HepG2 (cell line): Measurements from ENCODE around the gene SAMD4B. TPM values are rescaled to one million over a fixed set of nuclear protein-coding genes. Genes with fewer than 3 reads are reported as not detected.
A peak's percentile ranks its signal among the peaks of the same experiment; 100 is the strongest.

Source experiments
- MLLT10 ChIP-seq: sonication (generic); formaldehyde crosslinking; IDR thresholded peaks from 2 replicates; pipeline ENCODE4 v1.4.0; 2020; ENCODE audit warnings: missing genetic modification reagents
- MYNN ChIP-seq: sonication (generic); formaldehyde crosslinking; IDR thresholded peaks from 2 replicates; pipeline ENCODE4 v1.4.0; 2020; ENCODE audit warnings: mild to moderate bottlenecking, low read depth, missing genetic modification reagents
- PLRG1 ChIP-seq: fragments of 450-650 bp; conservative IDR thresholded peaks from 2 replicates; pipeline ENCODE4 v1.6.1; 2016
- PRMT3 ChIP-seq: sonication (generic); formaldehyde crosslinking; IDR thresholded peaks from 2 replicates; pipeline ENCODE4 v1.8.1; 2022; ENCODE audit warnings: low read depth, mild to moderate bottlenecking, moderate library complexity, missing genetic modification reagents, borderline replicate concordance
- SKI ChIP-seq: fragments of 450-650 bp; IDR thresholded peaks from one replicate; pipeline ENCODE4 v1.6.1; 2018; ENCODE audit warnings: mild to moderate bottlenecking; ENCODE audit not compliant: partially characterized antibody
- ZC3H4 ChIP-seq: sonication (generic); formaldehyde crosslinking; IDR thresholded peaks from 2 replicates; pipeline ENCODE4 v1.4.0; 2020; ENCODE audit warnings: missing genetic modification reagents, borderline replicate concordance
- ZNF775 ChIP-seq: sonication (generic); formaldehyde crosslinking; IDR thresholded peaks from 2 replicates; pipeline ENCODE4 v1.4.0; 2020; ENCODE audit warnings: missing genetic modification reagents, mild to moderate bottlenecking, moderate library complexity, borderline replicate concordance
- ZNF816 ChIP-seq: sonication (generic); formaldehyde crosslinking; IDR thresholded peaks from 2 replicates; pipeline ENCODE4 v1.8.0; 2022; ENCODE audit warnings: missing genetic modification reagents, mild to moderate bottlenecking, borderline replicate concordance
- ZNF839 ChIP-seq: sonication (generic); formaldehyde crosslinking; IDR thresholded peaks from 2 replicates; pipeline ENCODE4 v1.4.0; 2020; ENCODE audit warnings: missing genetic modification reagents, mild to moderate bottlenecking, borderline replicate concordance
- polyA plus RNA-seq, 8 experiments: library from polyadenylated mRNA; depleted of rRNA in 3 of 8; stranded (reverse) in 7 of 8; unstranded in 1 of 8; fragments of >200 nt; fragmentation: Illumina TruSeq in 4 of 8; extraction: Trizol in 4 of 8; gene quantifications; 2 replicates each; pipeline versions ENCODE4 v1.2.1 to v1.2.3, GENCODE V29; 2011 to 2016; ENCODE audit warnings: low read depth in 4 of 8, missing spikeins in 1 of 8, mixed read lengths in 1 of 8; ENCODE audit not compliant: insufficient read depth in 1 of 8
- total RNA-seq, 5 experiments: library from RNA; depleted of rRNA; stranded (reverse); fragments of >200 nt; fragmentation: Illumina TruSeq; extraction: Trizol; gene quantifications; 2 replicates each; pipeline ENCODE4 v1.2.3, GENCODE V29; 2016; ENCODE audit warnings: low read depth in 1 of 5
- TF ChIP-seq, protein P1 (sequence below): sonication (generic); formaldehyde crosslinking; conservative IDR thresholded peaks from 2 replicates; pipeline ENCODE4 v1.4.0; 2020; ENCODE audit warnings: missing genetic modification reagents
- TF ChIP-seq, protein P2 (sequence below): sonication (generic); formaldehyde crosslinking; IDR thresholded peaks from 2 replicates; pipeline ENCODE4 v1.4.0; 2020; ENCODE audit warnings: missing genetic modification reagents
- TF ChIP-seq, protein P3 (sequence below), 2 experiments: sonication (generic) in 1 of 2; formaldehyde crosslinking in 1 of 2; IDR thresholded peaks; 2 replicates each; pipeline versions ENCODE4 v1.4.0 to v1.6.1; 2018 to 2020; ENCODE audit warnings: missing genetic modification reagents in 2 of 2, borderline replicate concordance in 1 of 2, low read depth in 1 of 2, mild to moderate bottlenecking in 1 of 2, missing biosample characterization in 1 of 2
- TF ChIP-seq, protein P4 (sequence below): fragments of 450-650 bp; IDR thresholded peaks from 2 replicates; pipeline ENCODE4 v1.6.1; 2017
- TF ChIP-seq, protein P5 (sequence below): sonication (generic); formaldehyde crosslinking; IDR thresholded peaks from 2 replicates; pipeline ENCODE4 v1.5.1; 2020; ENCODE audit warnings: mild to moderate bottlenecking, missing genetic modification reagents, moderate library complexity
- TF ChIP-seq, protein P6 (sequence below): IDR thresholded peaks from 2 replicates; pipeline ENCODE4 v1.6.1; 2016; ENCODE audit warnings: missing compliant biosample characterization, missing genetic modification reagents, borderline replicate concordance

Gene SAMD4B
- total and polyA plus RNA-seq, 2 of the 13 experiments (the other 11 are each of a cell fraction or from before 2014, with no cell fraction given) = 26.0 to 31.8 TPM

DNA sequence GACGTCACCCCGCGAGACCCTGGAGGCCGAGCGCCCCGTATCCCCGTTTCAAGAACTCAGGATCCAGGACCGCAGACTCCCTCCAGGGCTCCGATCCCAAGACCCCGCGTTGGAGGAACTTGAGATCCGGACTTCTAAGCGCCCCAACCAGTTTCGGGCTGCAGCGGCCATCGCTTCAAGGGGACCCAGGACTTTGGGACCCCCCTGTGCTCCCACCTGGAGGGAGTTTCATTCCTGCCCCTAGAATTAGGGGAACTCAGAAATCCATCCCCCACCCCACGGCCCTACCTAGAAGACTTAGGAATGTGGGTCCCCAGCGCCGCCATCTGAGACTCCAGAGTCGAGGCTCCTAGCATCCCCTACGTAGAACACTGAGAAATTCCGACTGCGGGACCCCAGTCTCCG lies 70.6 kb downstream of the SAMD4B start (continued):
- TF ChIP-seq ZNF839 (CRISPR knock-in tag) (no peak), ZNF775 (CRISPR knock-in tag) (no peak), ZC3H4 (CRISPR knock-in tag) (no peak), MLLT10 (CRISPR knock-in tag) (no peak), MYNN (CRISPR knock-in tag) (no peak), SKI (no peak), PRMT3 (CRISPR knock-in tag) (no peak), ZNF816 (CRISPR knock-in tag) (no peak), PLRG1 (no peak)
- TF ChIP-seq, protein P1, sequence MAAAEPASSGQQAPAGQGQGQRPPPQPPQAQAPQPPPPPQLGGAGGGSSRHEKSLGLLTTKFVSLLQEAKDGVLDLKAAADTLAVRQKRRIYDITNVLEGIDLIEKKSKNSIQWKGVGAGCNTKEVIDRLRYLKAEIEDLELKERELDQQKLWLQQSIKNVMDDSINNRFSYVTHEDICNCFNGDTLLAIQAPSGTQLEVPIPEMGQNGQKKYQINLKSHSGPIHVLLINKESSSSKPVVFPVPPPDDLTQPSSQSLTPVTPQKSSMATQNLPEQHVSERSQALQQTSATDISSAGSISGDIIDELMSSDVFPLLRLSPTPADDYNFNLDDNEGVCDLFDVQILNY = no peak
- TF ChIP-seq, protein P2, sequence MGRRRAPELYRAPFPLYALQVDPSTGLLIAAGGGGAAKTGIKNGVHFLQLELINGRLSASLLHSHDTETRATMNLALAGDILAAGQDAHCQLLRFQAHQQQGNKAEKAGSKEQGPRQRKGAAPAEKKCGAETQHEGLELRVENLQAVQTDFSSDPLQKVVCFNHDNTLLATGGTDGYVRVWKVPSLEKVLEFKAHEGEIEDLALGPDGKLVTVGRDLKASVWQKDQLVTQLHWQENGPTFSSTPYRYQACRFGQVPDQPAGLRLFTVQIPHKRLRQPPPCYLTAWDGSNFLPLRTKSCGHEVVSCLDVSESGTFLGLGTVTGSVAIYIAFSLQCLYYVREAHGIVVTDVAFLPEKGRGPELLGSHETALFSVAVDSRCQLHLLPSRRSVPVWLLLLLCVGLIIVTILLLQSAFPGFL (CRISPR knock-in tag) = no peak
- TF ChIP-seq, protein P3, sequence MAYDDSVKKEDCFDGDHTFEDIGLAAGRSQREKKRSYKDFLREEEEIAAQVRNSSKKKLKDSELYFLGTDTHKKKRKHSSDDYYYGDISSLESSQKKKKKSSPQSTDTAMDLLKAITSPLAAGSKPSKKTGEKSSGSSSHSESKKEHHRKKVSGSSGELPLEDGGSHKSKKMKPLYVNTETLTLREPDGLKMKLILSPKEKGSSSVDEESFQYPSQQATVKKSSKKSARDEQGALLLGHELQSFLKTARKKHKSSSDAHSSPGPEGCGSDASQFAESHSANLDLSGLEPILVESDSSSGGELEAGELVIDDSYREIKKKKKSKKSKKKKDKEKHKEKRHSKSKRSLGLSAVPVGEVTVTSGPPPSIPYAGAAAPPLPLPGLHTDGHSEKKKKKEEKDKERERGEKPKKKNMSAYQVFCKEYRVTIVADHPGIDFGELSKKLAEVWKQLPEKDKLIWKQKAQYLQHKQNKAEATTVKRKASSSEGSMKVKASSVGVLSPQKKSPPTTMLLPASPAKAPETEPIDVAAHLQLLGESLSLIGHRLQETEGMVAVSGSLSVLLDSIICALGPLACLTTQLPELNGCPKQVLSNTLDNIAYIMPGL (CRISPR knock-in tag; IDR thresholded peaks at IDR 0.05; ENCODE audit: borderline replicate concordance in 1 of 2, low read depth in 1 of 2) = 0 out of 4 replicates have a peak, but pooled peaks of 1 of the 2 experiments have one; percentile 11
- TF ChIP-seq, protein P4, sequence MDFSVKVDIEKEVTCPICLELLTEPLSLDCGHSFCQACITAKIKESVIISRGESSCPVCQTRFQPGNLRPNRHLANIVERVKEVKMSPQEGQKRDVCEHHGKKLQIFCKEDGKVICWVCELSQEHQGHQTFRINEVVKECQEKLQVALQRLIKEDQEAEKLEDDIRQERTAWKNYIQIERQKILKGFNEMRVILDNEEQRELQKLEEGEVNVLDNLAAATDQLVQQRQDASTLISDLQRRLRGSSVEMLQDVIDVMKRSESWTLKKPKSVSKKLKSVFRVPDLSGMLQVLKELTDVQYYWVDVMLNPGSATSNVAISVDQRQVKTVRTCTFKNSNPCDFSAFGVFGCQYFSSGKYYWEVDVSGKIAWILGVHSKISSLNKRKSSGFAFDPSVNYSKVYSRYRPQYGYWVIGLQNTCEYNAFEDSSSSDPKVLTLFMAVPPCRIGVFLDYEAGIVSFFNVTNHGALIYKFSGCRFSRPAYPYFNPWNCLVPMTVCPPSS = no peak
- TF ChIP-seq, protein P5, sequence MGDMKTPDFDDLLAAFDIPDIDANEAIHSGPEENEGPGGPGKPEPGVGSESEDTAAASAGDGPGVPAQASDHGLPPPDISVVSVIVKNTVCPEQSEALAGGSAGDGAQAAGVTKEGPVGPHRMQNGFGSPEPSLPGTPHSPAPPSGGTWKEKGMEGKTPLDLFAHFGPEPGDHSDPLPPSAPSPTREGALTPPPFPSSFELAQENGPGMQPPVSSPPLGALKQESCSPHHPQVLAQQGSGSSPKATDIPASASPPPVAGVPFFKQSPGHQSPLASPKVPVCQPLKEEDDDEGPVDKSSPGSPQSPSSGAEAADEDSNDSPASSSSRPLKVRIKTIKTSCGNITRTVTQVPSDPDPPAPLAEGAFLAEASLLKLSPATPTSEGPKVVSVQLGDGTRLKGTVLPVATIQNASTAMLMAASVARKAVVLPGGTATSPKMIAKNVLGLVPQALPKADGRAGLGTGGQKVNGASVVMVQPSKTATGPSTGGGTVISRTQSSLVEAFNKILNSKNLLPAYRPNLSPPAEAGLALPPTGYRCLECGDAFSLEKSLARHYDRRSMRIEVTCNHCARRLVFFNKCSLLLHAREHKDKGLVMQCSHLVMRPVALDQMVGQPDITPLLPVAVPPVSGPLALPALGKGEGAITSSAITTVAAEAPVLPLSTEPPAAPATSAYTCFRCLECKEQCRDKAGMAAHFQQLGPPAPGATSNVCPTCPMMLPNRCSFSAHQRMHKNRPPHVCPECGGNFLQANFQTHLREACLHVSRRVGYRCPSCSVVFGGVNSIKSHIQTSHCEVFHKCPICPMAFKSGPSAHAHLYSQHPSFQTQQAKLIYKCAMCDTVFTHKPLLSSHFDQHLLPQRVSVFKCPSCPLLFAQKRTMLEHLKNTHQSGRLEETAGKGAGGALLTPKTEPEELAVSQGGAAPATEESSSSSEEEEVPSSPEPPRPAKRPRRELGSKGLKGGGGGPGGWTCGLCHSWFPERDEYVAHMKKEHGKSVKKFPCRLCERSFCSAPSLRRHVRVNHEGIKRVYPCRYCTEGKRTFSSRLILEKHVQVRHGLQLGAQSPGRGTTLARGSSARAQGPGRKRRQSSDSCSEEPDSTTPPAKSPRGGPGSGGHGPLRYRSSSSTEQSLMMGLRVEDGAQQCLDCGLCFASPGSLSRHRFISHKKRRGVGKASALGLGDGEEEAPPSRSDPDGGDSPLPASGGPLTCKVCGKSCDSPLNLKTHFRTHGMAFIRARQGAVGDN = 0 out of 2 replicates have a peak, but pooled peaks have one; percentile 41
- TF ChIP-seq, protein P6, sequence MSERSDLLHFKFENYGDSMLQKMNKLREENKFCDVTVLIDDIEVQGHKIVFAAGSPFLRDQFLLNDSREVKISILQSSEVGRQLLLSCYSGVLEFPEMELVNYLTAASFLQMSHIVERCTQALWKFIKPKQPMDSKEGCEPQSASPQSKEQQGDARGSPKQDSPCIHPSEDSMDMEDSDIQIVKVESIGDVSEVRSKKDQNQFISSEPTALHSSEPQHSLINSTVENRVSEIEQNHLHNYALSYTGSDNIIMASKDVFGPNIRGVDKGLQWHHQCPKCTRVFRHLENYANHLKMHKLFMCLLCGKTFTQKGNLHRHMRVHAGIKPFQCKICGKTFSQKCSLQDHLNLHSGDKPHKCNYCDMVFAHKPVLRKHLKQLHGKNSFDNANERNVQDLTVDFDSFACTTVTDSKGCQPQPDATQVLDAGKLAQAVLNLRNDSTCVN (CRISPR knock-in tag) = no peak
